Activated T-cell treated with anti-CD3 and anti-CD28 coated beads, Interleukin-2, amount 50 U/mL, for 1 hour (primary cell): ENCODE data around the gene LAMA4.

Experiments
- DNase-seq: peaks from one replicate; pipeline ENCODE4 v3.0.0-alpha.2; 2020

LAMA4 gene, protein sequence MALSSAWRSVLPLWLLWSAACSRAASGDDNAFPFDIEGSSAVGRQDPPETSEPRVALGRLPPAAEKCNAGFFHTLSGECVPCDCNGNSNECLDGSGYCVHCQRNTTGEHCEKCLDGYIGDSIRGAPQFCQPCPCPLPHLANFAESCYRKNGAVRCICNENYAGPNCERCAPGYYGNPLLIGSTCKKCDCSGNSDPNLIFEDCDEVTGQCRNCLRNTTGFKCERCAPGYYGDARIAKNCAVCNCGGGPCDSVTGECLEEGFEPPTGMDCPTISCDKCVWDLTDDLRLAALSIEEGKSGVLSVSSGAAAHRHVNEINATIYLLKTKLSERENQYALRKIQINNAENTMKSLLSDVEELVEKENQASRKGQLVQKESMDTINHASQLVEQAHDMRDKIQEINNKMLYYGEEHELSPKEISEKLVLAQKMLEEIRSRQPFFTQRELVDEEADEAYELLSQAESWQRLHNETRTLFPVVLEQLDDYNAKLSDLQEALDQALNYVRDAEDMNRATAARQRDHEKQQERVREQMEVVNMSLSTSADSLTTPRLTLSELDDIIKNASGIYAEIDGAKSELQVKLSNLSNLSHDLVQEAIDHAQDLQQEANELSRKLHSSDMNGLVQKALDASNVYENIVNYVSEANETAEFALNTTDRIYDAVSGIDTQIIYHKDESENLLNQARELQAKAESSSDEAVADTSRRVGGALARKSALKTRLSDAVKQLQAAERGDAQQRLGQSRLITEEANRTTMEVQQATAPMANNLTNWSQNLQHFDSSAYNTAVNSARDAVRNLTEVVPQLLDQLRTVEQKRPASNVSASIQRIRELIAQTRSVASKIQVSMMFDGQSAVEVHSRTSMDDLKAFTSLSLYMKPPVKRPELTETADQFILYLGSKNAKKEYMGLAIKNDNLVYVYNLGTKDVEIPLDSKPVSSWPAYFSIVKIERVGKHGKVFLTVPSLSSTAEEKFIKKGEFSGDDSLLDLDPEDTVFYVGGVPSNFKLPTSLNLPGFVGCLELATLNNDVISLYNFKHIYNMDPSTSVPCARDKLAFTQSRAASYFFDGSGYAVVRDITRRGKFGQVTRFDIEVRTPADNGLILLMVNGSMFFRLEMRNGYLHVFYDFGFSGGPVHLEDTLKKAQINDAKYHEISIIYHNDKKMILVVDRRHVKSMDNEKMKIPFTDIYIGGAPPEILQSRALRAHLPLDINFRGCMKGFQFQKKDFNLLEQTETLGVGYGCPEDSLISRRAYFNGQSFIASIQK (N-terminal part only)

DNA sequence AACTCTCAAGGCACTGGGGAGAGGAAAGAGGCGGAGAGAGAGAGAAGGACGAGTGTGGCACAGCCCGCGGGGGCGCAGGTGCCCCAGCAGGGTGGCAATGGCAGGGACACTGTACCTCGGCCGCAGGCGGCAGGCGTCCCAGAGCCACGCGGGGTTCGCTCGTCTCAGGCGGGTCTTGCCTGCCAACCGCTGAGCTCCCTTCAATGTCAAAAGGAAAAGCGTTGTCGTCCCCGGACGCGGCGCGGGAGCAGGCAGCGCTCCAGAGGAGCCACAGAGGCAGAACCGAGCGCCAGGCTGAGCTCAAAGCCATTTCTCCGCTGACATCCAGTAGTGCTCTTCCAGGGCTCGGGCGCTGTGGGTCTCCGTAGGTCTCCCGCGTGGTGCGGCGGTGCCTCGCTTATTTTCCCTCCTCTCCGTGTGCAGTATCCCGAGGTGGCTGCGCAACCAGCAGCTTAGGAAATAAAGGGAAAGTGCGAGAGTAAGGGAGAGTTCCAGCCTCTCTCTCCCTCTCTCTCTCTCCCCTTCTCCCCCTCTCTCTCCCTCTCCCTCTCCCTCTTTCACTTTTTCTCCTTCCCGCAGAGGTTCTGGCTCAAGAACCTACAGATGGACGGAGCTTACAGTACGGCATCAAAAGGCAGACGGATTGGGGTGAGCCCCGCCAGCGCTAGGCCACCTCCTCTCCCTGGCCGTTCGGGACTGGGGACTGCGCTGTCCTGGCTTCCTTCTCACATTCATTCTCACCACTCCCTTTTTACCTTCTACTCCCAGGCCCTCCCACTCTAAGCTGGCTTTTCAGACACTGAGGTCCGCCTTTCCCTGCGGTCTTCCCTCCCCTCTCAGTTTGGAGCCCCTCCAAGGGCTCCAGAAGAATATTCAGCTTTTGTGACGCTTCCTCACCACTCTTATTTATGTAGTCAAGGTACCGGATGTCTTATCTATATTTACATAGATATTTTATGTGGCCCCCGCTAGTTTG, at the start of gene LAMA4:
TSS of gene LAMA4 (minus strand) at position 727 of the 976 bp plus-strand sequence. CDS start at position 310, 417 bp downstream.
- DNase-seq = peak; percentile 21

- DNase-seq = no peak
Measured at GRCh38 chr6:112302142-112302705, 47.9 kb upstream of the LAMA4 start.

DNA sequence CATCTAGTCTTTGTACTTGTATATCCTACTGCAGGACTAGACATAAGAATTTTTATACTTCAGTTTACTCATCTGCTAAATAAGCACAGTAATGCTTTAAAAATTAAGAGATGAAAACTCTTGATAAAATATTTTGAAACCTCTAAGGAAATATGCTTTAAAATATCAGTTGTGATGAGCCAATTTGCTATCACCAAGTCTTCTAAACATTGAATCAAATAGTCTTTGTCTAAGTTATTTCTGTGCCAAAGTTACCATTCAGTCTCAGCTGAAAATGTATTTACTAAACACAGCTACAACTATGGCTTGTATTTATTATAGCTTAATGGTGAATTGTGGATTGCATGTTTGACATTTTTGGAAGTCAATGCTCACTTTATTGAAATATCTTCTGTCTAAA, 46.5 kb upstream of the LAMA4 start:
- no peak for DNase-seq

DNA sequence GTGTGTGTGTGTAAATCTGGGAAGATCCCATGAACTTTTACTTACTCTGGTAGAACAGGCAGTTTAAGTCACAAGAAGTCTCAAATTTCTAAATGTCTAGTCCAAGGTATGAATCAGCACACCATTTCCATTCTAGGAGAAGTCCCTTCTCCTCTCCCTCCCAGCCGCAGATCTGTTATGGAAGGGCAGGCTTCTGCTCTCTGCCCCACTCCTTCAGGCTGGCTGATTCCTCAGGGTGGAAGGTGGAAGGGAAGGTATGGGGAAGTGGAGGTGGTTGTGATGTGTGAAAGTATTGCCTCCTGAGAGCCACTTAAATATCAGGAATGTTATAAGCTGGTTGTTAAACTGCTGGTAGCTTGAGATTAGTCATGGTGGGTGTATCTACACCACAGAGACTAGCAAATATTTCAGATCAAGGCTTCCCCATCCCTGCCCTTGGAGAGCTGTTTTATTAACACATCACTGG, 44.5 kb upstream of the LAMA4 start:
- no peak for DNase-seq

GRCh38 chr6:112298021-112298745, 43.8 kb upstream of the LAMA4 start:
- no peak for DNase-seq

DNA sequence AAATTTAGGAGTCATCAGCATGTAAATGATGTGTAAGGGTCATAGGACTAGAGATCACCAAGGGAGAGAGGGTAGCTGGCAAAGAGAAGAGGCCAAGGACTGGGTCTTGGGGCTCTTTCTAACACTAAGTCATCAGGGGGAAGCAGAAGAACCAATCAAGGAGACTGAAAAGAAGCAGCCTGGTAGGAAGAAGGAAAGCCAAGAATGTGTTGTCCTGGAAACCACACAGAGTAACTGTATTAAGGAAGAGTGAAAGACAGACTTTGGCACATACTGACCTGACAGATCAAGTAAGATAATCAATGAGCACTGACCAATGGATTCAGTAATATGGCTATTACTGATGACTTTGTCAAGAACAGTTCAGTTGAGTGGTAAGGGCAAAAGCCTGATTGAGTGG, 42.3 kb upstream of the LAMA4 start:
- no peak for DNase-seq

- DNase-seq = no peak
Measured at GRCh38 chr6:112296122-112296521, 41.8 kb upstream of the LAMA4 start.

DNA sequence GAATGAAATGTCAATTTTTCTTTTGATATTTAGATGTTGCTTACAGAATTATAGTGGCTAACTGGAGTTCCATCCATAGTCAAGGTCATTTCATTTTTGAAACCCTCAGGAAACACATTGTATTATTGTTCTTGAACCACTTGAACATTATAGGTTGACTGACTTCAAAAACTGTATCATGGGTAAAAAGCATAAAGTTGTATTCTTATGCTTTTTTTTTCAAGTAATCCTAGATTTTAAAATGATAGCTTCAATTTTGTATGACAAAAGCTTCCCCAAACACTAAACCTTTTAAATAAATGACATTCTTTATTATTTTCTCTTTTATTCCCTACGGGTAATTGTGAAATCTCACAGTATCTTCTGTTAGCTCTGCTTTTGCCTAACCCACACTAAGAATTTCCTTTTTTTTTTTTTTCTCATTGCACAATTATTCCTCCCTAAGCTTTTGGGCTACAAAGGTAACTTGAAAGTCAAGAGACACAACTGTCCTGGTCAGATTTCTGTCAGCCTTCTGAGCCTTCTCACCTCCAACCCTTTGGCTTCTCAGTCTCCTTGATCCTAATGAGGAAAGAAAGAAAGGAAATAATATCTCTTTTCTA, 36.9 kb upstream of the LAMA4 start:
- no peak for DNase-seq

DNA sequence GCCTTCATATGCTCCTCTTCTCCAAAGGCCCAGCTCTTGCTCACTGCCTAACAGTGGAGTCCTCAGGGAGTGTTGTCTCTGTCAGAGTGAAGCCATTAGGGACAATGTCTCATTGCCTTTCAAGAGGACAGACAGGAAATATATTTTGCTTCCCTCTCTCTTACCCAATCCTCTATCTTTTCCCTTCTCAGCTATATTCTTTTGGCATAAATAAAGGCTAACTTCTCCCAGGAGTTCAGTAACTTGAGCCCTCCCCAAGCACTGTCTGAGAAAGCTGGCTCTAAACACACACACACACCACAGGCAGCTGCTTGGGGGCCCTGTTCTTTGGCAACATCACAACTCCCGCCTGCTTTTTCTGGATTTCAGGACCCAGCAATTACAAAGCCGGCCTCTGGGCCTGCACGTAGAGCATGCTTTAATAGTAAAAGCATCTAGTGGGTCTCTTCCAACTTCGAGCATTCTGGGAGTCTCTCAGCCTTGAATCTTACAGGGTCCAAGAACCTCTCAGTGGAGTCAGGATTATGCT, 34.7 kb upstream of the LAMA4 start:
- no peak for DNase-seq

- no peak for DNase-seq
Measured at GRCh38 chr6:112288475-112288874, 34.1 kb upstream of the LAMA4 start.

GRCh38 chr6:112287577-112288225, 33.3 kb upstream of the LAMA4 start:
- no peak for DNase-seq

DNA sequence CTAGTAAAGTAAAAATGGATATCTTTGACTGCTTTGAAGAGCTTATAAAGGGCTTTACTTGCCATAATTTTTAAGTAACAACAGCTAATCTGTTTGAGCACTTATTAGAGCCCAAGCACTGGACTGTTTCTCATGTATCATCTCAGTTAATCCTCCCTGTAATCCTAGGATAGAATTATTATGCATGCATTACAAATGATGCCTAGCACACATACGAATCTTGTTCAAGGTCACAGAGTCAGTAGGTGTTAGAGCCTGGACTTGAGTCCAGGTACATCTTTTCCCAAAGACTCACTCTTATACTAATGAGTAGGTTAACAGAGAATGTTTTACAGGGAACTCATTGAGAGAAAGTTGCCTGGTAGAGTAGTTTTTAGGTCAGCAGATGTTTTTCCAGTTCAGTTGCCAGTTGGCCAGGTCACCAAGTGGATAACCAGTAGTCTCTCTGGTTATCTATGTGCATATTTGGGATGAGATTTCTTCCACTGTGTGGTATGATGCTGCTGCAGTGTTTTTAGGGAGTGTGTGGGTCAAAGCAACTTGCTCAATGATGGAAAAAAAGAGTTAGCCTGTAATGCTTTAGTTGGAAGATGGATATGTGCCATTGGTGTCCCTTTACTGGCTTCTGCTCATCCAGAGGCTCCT, 32.3 kb upstream of the LAMA4 start:
- no peak for DNase-seq

DNA sequence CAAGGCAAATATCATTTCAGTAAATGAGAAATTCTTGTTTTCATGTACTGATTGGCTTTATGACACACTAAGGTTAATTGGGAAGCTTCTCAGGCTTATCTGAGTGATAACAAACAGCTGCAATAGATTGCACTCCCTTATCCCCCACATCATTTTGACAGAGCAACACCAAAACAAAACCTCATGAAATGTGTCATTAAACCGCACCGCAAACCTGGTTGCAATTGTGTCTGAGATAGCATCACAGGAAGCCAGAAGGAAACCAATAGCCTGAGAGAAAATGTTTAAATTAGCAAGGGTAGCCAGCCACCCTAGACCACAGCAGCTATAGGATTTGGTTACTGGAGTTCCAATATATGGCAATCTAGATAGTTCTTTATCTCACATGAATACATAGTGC, 31.6 kb upstream of the LAMA4 start:
- DNase-seq = peak; percentile 17

DNA sequence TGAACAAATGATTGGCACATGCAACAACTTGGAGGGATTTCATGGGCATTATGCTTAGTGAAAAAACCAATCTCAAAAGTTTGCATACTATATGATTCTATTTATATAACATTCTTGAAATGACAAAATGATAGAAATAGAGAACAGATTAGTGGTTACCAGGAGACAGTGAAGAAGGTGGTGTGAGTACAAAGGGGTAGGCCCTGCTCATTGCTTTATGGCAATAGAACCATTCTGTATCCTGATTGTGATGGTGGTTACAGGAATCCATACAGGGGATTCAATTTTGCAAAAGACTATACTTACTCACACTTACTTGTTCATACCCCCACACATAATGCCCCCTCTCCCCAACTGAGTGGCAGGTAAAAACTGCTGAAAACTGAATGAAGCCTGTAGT, 30.2 kb upstream of the LAMA4 start:
- no peak for DNase-seq

- no peak for DNase-seq
Measured at GRCh38 chr6:112283621-112284020, 29.3 kb upstream of the LAMA4 start.

DNA sequence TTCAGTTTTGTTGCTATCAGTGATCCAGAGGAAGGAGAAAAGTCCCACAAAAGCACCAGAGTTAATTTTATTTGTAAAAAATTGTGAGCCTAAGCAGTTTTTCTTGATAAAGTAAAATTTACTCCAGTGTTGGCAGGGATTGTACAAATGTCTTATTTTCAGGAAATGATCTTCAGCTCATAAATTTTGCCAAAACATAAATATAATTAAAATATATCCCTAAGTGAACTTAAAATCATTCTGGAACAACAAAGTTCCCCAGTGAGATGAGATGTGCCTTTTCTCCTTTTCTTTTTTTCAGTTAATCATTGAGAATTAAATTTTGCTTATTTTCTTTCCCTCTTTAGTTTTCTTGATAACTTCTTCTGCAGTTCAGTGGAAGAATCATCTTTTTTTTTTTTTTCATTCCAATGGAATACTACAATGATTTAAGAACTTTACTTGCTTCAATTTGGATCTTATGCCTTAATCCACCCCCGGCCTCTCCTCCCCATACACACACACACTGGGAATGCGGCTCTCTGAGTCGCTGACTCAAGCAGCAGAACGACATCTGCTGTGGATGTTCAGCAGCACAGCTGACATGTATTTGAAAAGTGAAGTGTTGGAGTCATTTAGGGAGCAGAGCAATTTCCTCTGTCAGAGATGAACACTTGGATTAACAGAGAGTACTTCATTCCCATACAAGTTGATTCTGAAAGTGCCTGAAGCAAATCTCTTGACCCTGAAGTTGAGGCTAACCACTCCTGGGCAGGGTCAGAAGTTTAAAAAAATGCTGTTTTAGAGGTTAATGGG, 27.7 kb upstream of the LAMA4 start:
- DNase-seq = no peak

DNA sequence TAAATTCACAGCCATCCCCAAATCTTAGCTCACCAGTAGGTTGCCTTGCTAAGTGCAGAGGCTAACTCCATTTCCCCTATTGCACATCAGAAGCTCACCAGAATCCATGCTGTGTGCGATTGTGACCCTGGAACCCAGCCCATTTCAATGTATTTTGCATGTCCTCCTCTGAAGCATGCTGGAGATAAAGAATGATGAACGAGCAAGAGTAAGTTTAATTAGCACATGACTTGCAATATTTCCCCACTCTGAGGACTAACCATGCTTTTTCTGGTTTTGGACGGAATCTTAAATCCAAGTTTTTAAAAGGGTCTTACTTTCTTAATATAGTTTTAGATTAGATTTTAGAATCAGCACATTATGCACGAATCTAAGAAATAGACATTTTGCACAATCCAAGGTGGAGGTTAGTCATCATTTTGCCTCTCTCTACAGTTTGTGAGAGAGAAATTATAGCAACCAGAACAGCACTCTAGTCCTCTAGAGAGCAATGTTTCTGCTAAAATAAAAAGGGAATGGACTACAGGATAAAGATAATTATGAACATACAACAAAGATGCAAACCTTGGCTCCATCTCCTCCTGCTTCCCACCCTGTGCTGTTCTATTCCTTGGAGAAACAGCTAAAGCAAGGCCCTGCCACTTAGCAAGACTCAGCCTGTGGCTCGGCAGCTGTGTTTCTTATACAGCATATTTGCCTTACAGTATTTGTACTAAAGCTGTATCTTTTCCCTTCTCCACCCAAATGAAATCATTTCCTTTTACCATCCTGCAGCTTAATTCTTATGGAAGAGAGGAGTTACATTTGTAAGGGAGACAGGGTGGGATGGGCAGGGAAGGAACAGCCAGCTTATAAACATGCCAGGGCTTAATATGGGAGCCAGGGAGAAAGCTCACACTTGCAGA, 24.9 kb upstream of the LAMA4 start:
- DNase-seq = no peak
